GM23338 (cell line): Measurements from ENCODE around the gene PCCB. TPM values are rescaled to one million over a fixed set of nuclear protein-coding genes. Genes with fewer than 3 reads are reported as not detected.

Experiments used
- ATAC-seq: fragments of 200-7000 bp; cut with Tn5 transposase; 3 replicates; pipeline ENCODE4 v1.9.1; 2020
- DNase-seq: peaks from one replicate; pipeline ENCODE4 v3.0.0-alpha.2; 2015; ENCODE audit warnings: low spot score
- H2AFZ ChIP-seq: fragments of 200-600 bp; sonication (generic); 2 replicates; pipeline ENCODE4 v1.8.0; 2016; ENCODE audit warnings: antibody characterized with exemption, mild to moderate bottlenecking, moderate library complexity
- H3F3A ChIP-seq: fragments of 200-600 bp; sonication (generic); replicated peaks from 2 replicates; pipeline ENCODE4 v1.8.0; 2017; ENCODE audit warnings: antibody characterized with exemption, mixed run types, low read depth
- H3K27ac ChIP-seq: fragments of 200-600 bp; sonication (generic); 2 replicates; pipeline ENCODE4 v1.6.1; 2016; ENCODE audit warnings: low read depth
- H3K27me3 ChIP-seq: fragments of 200-600 bp; sonication (generic); 2 replicates; pipeline ENCODE4 v1.8.0; 2016; ENCODE audit warnings: mild to moderate bottlenecking, mixed run types, moderate library complexity; ENCODE audit not compliant: insufficient read depth
- H3K36me3 ChIP-seq: fragments of 200-600 bp; sonication (generic); 2 replicates; pipeline ENCODE4 v1.8.0; 2016; ENCODE audit warnings: mild to moderate bottlenecking; ENCODE audit not compliant: insufficient read depth
- H3K4me1 ChIP-seq: fragments of 200-600 bp; sonication (generic); 2 replicates; pipeline ENCODE4 v1.8.0; 2016; ENCODE audit warnings: mild to moderate bottlenecking, moderate library complexity; ENCODE audit not compliant: insufficient read depth
- H3K4me2 ChIP-seq: fragments of 200-600 bp; sonication (generic); 2 replicates; pipeline ENCODE4 v1.7.1; 2017; ENCODE audit warnings: mixed run types
- H3K4me3 ChIP-seq: fragments of 200-600 bp; sonication (generic); 2 replicates; pipeline ENCODE4 v1.6.1; 2016; ENCODE audit warnings: mixed run types
- H3K79me2 ChIP-seq: fragments of 200-600 bp; sonication (generic); replicated peaks from 2 replicates; pipeline ENCODE4 v1.8.0; 2017; ENCODE audit warnings: mild to moderate bottlenecking; ENCODE audit not compliant: insufficient read depth
- H3K9me2 ChIP-seq: fragments of 200-600 bp; sonication (generic); 2 replicates; pipeline ENCODE4 v1.8.0; 2017; ENCODE audit not compliant: insufficient read depth
- H4K20me1 ChIP-seq: fragments of 200-600 bp; sonication (generic); replicated peaks from 2 replicates; pipeline ENCODE4 v1.8.0; 2017; ENCODE audit warnings: mild to moderate bottlenecking; ENCODE audit not compliant: insufficient read depth
- H3K27ac Mint-ChIP-seq: 2 replicates; pipeline ENCODE4 v1.8.0; 2020; ENCODE audit warnings: inconsistent platforms, mild to moderate bottlenecking, moderate library complexity, mixed read lengths
- H3K27me3 Mint-ChIP-seq: 3 replicates; pipeline ENCODE4 v1.8.0; 2022; ENCODE audit warnings: low read depth, mild to moderate bottlenecking, moderate library complexity, mixed read lengths, inconsistent platforms; ENCODE audit not compliant: insufficient read depth, poor library complexity
- H3K36me3 Mint-ChIP-seq: 3 replicates; pipeline ENCODE4 v1.8.0; 2021; ENCODE audit warnings: low read depth, mild to moderate bottlenecking, inconsistent platforms, moderate library complexity, mixed read lengths
- H3K4me1 Mint-ChIP-seq: 3 replicates; pipeline ENCODE4 v1.8.0; 2020; ENCODE audit warnings: mild to moderate bottlenecking, inconsistent platforms, mixed read lengths
- H3K4me3 Mint-ChIP-seq: 3 replicates; pipeline ENCODE4 v1.8.0; 2021; ENCODE audit warnings: moderate library complexity, mild to moderate bottlenecking, inconsistent platforms, mixed read lengths
- H3K9me3 Mint-ChIP-seq: 3 replicates; pipeline ENCODE4 v1.8.0; 2020; ENCODE audit warnings: moderate library complexity, mild to moderate bottlenecking, inconsistent platforms, mixed read lengths
- CREB1 ChIP-seq: fragments of 250-450 bp; sonication (Bioruptor Pico); IDR thresholded peaks from 2 replicates; pipeline ENCODE4 v1.5.0; 2020; ENCODE audit warnings: low read depth, mild to moderate bottlenecking, moderate library complexity
- CTCF ChIP-seq, 2 experiments: fragments of 200-600 bp in 1 of 2; sonication (generic) in 1 of 2; conservative IDR thresholded peaks; 2 replicates each; pipeline versions ENCODE4 v1.5.1 to v1.6.1; 2016 to 2017; ENCODE audit warnings: antibody characterized with exemption in 2 of 2, low read depth in 2 of 2, mild to moderate bottlenecking in 2 of 2, moderate library complexity in 1 of 2
- EZH2 ChIP-seq: fragments of 200-600 bp; sonication (generic); IDR thresholded peaks from one replicate; pipeline ENCODE4 v1.8.0; 2017; ENCODE audit warnings: antibody characterized with exemption, mild to moderate bottlenecking, low read depth; ENCODE audit not compliant: unreplicated experiment
- EZH2phosphoT487 ChIP-seq: fragments of 200-600 bp; sonication (generic); IDR thresholded peaks from one replicate; pipeline ENCODE4 v1.8.1; 2018; ENCODE audit warnings: antibody characterized with exemption; ENCODE audit not compliant: unreplicated experiment
- JUNB ChIP-seq: IDR thresholded peaks from one replicate; pipeline ENCODE4 v1.6.1; 2016; ENCODE audit warnings: antibody characterized with exemption; ENCODE audit not compliant: unreplicated experiment
- NANOG ChIP-seq: IDR thresholded peaks from 2 replicates; pipeline ENCODE4 v1.6.1; 2016; ENCODE audit warnings: antibody characterized with exemption, borderline replicate concordance
- POLR2AphosphoS5 ChIP-seq: IDR thresholded peaks from 2 replicates; pipeline ENCODE4 v1.6.1; 2016; ENCODE audit warnings: antibody characterized with exemption, low read depth
- REST ChIP-seq: IDR thresholded peaks from one replicate; pipeline ENCODE4 v1.6.1; 2018; ENCODE audit warnings: antibody characterized with exemption; ENCODE audit not compliant: unreplicated experiment
- STAT1 ChIP-seq: IDR thresholded peaks from one replicate; pipeline ENCODE4 v1.6.1; 2016; ENCODE audit warnings: antibody characterized with exemption; ENCODE audit not compliant: unreplicated experiment
- ZNF114 ChIP-seq: fragments of 250-450 bp; sonication (Bioruptor Pico); IDR thresholded peaks from 2 replicates; pipeline ENCODE4 v1.5.0; 2020; ENCODE audit warnings: mild to moderate bottlenecking, moderate library complexity
- ZNF331 ChIP-seq: fragments of 250-450 bp; sonication (Bioruptor Pico); IDR thresholded peaks from 2 replicates; pipeline ENCODE4 v1.5.0; 2020; ENCODE audit warnings: low read depth, mild to moderate bottlenecking, moderate library complexity
- polyA plus RNA-seq: library from polyadenylated mRNA; unstranded; fragments of >200 nt; fragmentation: Nextera tagmentation; extraction: Ambion mirVana; gene quantifications from 2 replicates; pipeline ENCODE4 v1.2.1, GENCODE V29; 2016
- total RNA-seq: library from RNA; depleted of rRNA; stranded (reverse); fragments of >200 nt; shearing (Covaris generic); gene quantifications from 2 replicates; pipeline ENCODE4 v1.2.3, GENCODE V29; 2014
- TF ChIP-seq, protein P1 (sequence below): IDR thresholded peaks from 2 replicates; pipeline ENCODE4 v1.6.1; 2016; ENCODE audit warnings: antibody characterized with exemption
- TF ChIP-seq, protein P2 (sequence below): fragments of 250-450 bp; sonication (Bioruptor Pico); IDR thresholded peaks from 2 replicates; pipeline ENCODE4 v1.5.0; 2020; ENCODE audit warnings: mild to moderate bottlenecking, moderate library complexity

PCCB gene
- total and polyA plus RNA-seq, 2 experiments from 2014 or later: 42.7 to 76.8 TPM

DNA sequence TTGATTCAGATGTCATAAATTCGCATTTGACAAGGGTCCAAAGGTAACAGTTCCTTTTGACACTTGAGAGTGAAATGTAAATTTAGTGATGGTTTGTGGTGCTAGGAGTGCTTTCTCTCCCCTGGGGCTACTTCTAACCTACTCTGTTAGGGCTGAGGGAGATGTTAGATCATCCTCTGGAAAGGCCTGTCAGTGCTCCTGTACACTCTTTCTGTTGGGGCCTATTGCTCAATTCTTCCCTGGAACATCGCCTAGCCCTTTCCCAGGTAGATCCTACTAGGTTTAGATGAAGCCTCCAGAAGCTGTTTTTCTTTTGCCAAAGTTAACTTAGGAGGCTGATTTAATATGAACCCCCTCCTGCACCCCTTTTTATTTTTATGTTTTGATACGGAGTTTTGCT is 1.4 kb downstream of the PCCB start:
- Mint-ChIP-seq H3K4me3 (peak overlapping the region; percentile 82), H3K4me1 (peaks cover 22% of the 10 kb centered on the region), H3K27ac (peak overlapping the region; percentile 99), H3K27me3 (peaks cover 18% of the 10 kb centered on the region), H3K9me3 (no peaks in the 10 kb centered on the region), H3K36me3 (peaks cover 8% of the 10 kb centered on the region)
- TF ChIP-seq REST: no peak
- no peak for TF ChIP-seq CTCF (conservative IDR thresholded peaks at IDR 0.05; ENCODE audit: low read depth in 2 of 2)
- TF ChIP-seq ZNF114 (CRISPR knock-in tag): no peak
- TF ChIP-seq, protein P1, sequence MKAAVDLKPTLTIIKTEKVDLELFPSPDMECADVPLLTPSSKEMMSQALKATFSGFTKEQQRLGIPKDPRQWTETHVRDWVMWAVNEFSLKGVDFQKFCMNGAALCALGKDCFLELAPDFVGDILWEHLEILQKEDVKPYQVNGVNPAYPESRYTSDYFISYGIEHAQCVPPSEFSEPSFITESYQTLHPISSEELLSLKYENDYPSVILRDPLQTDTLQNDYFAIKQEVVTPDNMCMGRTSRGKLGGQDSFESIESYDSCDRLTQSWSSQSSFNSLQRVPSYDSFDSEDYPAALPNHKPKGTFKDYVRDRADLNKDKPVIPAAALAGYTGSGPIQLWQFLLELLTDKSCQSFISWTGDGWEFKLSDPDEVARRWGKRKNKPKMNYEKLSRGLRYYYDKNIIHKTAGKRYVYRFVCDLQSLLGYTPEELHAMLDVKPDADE: no peak
- TF ChIP-seq STAT1: no peak
- no peak for TF ChIP-seq JUNB
- no peak for TF ChIP-seq NANOG
- no peak for TF ChIP-seq EZH2
- TF ChIP-seq, protein P2, sequence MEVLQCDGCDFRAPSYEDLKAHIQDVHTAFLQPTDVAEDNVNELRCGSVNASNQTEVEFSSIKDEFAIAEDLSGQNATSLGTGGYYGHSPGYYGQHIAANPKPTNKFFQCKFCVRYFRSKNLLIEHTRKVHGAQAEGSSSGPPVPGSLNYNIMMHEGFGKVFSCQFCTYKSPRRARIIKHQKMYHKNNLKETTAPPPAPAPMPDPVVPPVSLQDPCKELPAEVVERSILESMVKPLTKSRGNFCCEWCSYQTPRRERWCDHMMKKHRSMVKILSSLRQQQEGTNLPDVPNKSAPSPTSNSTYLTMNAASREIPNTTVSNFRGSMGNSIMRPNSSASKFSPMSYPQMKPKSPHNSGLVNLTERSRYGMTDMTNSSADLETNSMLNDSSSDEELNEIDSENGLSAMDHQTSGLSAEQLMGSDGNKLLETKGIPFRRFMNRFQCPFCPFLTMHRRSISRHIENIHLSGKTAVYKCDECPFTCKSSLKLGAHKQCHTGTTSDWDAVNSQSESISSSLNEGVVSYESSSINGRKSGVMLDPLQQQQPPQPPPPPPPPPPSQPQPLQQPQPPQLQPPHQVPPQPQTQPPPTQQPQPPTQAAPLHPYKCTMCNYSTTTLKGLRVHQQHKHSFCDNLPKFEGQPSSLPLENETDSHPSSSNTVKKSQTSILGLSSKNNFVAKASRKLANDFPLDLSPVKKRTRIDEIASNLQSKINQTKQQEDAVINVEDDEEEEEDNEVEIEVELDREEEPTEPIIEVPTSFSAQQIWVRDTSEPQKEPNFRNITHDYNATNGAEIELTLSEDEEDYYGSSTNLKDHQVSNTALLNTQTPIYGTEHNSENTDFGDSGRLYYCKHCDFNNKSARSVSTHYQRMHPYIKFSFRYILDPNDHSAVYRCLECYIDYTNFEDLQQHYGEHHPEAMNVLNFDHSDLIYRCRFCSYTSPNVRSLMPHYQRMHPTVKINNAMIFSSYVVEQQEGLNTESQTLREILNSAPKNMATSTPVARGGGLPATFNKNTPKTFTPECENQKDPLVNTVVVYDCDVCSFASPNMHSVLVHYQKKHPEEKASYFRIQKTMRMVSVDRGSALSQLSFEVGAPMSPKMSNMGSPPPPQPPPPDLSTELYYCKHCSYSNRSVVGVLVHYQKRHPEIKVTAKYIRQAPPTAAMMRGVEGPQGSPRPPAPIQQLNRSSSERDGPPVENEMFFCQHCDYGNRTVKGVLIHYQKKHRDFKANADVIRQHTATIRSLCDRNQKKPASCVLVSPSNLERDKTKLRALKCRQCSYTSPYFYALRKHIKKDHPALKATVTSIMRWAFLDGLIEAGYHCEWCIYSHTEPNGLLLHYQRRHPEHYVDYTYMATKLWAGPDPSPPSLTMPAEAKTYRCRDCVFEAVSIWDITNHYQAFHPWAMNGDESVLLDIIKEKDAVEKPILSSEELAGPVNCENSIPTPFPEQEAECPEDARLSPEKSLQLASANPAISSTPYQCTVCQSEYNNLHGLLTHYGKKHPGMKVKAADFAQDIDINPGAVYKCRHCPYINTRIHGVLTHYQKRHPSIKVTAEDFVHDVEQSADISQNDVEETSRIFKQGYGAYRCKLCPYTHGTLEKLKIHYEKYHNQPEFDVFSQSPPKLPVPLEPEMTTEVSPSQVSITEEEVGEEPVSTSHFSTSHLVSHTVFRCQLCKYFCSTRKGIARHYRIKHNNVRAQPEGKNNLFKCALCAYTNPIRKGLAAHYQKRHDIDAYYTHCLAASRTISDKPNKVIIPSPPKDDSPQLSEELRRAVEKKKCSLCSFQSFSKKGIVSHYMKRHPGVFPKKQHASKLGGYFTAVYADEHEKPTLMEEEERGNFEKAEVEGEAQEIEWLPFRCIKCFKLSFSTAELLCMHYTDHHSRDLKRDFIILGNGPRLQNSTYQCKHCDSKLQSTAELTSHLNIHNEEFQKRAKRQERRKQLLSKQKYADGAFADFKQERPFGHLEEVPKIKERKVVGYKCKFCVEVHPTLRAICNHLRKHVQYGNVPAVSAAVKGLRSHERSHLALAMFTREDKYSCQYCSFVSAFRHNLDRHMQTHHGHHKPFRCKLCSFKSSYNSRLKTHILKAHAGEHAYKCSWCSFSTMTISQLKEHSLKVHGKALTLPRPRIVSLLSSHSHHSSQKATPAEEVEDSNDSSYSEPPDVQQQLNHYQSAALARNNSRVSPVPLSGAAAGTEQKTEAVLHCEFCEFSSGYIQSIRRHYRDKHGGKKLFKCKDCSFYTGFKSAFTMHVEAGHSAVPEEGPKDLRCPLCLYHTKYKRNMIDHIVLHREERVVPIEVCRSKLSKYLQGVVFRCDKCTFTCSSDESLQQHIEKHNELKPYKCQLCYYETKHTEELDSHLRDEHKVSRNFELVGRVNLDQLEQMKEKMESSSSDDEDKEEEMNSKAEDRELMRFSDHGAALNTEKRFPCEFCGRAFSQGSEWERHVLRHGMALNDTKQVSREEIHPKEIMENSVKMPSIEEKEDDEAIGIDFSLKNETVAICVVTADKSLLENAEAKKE: no peak
- no peak for TF ChIP-seq ZNF331 (CRISPR knock-in tag)
- no peak for TF ChIP-seq CREB1 (CRISPR knock-in tag)
- no peak for TF ChIP-seq EZH2phosphoT487
- TF ChIP-seq POLR2AphosphoS5: no peak
- Histone ChIP-seq H3F3A (peaks cover 3% of the 10 kb centered on the region; the same call in 1 of the 2 replicates), H3K4me2 (peak overlapping the region; percentile 73), H3K9me2 (0 out of 2 replicates have a peak, but pooled peaks cover 4% of the 10 kb centered on the region), H3K79me2 (peaks cover 55% of the 10 kb centered on the region), H3K27me3 (no peaks in the 10 kb centered on the region), H2AFZ (no peak overlapping the region), H3K27ac (no peak overlapping the region), H3K4me3 (peak overlapping the region; percentile 56; the same call in 1 of the 2 replicates), H3K36me3 (peaks cover 7% of the 10 kb centered on the region; the same call in 1 of the 2 replicates), H4K20me1 (no peaks in the 10 kb centered on the region), H3K4me1 (peaks cover 12% of the 10 kb centered on the region)
- ATAC-seq (no peak), DNase-seq (no peak)
